Measurements from ENCODE around the gene SSTR3. TPM values are rescaled to one million over a fixed set of nuclear protein-coding genes. Genes with fewer than 3 reads are reported as not detected.

Gene SSTR3
- total and polyA plus RNA-seq, 2 of the 13 experiments (the other 11 are each of a cell fraction or from before 2014, with no cell fraction given), result 0.08 to 0.64 TPM

- TF ChIP-seq ZNF577 (CRISPR knock-in tag; IDR thresholded peaks at IDR 0.05; ENCODE audit: borderline replicate concordance, low read depth) (no peak), LRRFIP1 (CRISPR knock-in tag; conservative IDR thresholded peaks at IDR 0.05) (no peak), HDAC6 (IDR thresholded peaks at IDR 0.05; ENCODE audit: low read depth, low read length) (no peak), PAF1 (CRISPR knock-in tag; IDR thresholded peaks at IDR 0.05) (no peak), BRCA1 (CRISPR knock-in tag; IDR thresholded peaks at IDR 0.05) (no peak), SRY (CRISPR knock-in tag; IDR thresholded peaks at IDR 0.05) (no peak), HMG20B (CRISPR knock-in tag; conservative IDR thresholded peaks at IDR 0.05) (no peak), JUN (CRISPR knock-in tag; IDR thresholded peaks at IDR 0.05) (peak; percentile 61; the same call in 1 of the 2 replicates), CHCHD3 (CRISPR knock-in tag; IDR thresholded peaks at IDR 0.05) (no peak), IRF2 (CRISPR knock-in tag; IDR thresholded peaks at IDR 0.05) (no peak; the same call in 1 of the 2 replicates), MBD4 (IDR thresholded peaks at IDR 0.05; ENCODE audit: borderline replicate concordance, low read length) (no peak), DMAP1 (CRISPR knock-in tag; IDR thresholded peaks at IDR 0.05) (no peak; the same call in 1 of the 2 replicates), ZNF160 (CRISPR knock-in tag; IDR thresholded peaks at IDR 0.05) (no peak), ZNF276 (CRISPR knock-in tag; IDR thresholded peaks at IDR 0.05; ENCODE audit: low read depth) (peak; percentile 42; the same call in 1 of the 2 replicates), ZNF703 (CRISPR knock-in tag; IDR thresholded peaks at IDR 0.05; ENCODE audit: borderline replicate concordance) (no peak), TRAFD1 (CRISPR knock-in tag; IDR thresholded peaks at IDR 0.05; ENCODE audit: borderline replicate concordance) (no peak)
- TF ChIP-seq, protein P1, sequence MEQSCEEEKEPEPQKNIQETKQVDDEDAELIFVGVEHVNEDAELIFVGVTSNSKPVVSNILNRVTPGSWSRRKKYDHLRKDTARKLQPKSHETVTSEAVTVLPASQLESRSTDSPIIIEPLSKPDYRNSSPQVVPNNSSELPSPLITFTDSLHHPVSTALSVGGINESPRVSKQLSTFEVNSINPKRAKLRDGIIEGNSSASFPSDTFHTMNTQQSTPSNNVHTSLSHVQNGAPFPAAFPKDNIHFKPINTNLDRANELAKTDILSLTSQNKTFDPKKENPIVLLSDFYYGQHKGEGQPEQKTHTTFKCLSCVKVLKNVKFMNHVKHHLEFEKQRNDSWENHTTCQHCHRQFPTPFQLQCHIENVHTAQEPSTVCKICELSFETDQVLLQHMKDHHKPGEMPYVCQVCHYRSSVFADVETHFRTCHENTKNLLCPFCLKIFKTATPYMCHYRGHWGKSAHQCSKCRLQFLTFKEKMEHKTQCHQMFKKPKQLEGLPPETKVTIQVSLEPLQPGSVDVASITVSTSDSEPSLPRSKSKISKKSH (CRISPR knock-in tag; IDR thresholded peaks at IDR 0.05; ENCODE audit: borderline replicate concordance), result 0 out of 2 replicates have a peak, but pooled peaks have one; percentile 38
- TF ChIP-seq, protein P2, sequence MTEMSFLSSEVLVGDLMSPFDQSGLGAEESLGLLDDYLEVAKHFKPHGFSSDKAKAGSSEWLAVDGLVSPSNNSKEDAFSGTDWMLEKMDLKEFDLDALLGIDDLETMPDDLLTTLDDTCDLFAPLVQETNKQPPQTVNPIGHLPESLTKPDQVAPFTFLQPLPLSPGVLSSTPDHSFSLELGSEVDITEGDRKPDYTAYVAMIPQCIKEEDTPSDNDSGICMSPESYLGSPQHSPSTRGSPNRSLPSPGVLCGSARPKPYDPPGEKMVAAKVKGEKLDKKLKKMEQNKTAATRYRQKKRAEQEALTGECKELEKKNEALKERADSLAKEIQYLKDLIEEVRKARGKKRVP (CRISPR knock-in tag; IDR thresholded peaks at IDR 0.05), result no peak
These were observed 15.5 kb downstream of the SSTR3 start (continued) for GRCh38 chr22:37196539-37197450.
